ENCODE data around the gene CYB561D1.

DNA sequence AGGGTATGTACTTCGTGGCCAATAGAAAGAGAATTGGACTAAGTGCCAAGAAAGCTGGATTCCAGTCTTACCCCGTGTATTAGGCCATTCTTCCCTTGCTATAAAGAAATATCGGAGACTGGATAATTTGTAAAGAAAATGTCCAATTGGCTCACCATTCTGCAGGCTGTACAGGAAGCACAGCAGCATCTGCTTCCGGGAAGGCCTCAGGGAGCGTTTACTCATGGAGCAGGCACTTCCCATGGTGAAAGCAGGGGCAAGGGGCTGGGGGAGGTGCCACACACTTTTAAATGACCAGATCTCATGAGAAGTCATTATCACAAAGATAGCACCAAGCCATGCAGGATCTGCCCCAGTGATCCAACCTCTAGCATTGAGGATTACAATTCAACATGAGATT is 23.4 kb downstream of the CYB561D1 start:
- TF ChIP-seq, protein P1, sequence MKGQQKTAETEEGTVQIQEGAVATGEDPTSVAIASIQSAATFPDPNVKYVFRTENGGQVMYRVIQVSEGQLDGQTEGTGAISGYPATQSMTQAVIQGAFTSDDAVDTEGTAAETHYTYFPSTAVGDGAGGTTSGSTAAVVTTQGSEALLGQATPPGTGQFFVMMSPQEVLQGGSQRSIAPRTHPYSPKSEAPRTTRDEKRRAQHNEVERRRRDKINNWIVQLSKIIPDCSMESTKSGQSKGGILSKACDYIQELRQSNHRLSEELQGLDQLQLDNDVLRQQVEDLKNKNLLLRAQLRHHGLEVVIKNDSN (IDR thresholded peaks at IDR 0.05; ENCODE audit: borderline replicate concordance, extremely low read length, insufficient read depth, low read depth, low read length): no peak
- TF ChIP-seq POLR2A (IDR thresholded peaks at IDR 0.05; ENCODE audit: low read depth, low read length) (no peak), SREBF1 (IDR thresholded peaks at IDR 0.05; ENCODE audit: low read length) (no peak), NR2C1 (IDR thresholded peaks at IDR 0.05) (no peak), POLR2AphosphoS5 (IDR thresholded peaks at IDR 0.05; ENCODE audit: low read length) (no peak), NFIC (IDR thresholded peaks at IDR 0.05; ENCODE audit: low read depth, low read length) (no peak), RELA (IDR thresholded peaks at IDR 0.05; ENCODE audit: borderline replicate concordance, partially characterized antibody) (no peak), EED (IDR thresholded peaks at IDR 0.05; ENCODE audit: low read depth) (no peak)
- TF ChIP-seq, protein P2, sequence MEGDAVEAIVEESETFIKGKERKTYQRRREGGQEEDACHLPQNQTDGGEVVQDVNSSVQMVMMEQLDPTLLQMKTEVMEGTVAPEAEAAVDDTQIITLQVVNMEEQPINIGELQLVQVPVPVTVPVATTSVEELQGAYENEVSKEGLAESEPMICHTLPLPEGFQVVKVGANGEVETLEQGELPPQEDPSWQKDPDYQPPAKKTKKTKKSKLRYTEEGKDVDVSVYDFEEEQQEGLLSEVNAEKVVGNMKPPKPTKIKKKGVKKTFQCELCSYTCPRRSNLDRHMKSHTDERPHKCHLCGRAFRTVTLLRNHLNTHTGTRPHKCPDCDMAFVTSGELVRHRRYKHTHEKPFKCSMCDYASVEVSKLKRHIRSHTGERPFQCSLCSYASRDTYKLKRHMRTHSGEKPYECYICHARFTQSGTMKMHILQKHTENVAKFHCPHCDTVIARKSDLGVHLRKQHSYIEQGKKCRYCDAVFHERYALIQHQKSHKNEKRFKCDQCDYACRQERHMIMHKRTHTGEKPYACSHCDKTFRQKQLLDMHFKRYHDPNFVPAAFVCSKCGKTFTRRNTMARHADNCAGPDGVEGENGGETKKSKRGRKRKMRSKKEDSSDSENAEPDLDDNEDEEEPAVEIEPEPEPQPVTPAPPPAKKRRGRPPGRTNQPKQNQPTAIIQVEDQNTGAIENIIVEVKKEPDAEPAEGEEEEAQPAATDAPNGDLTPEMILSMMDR (IDR thresholded peaks at IDR 0.05 in 2 of 3, conservative IDR thresholded peaks at IDR 0.05 in 1 of 3; ENCODE audit: control insufficient read depth in 2 of 3, extremely low read depth in 1 of 3, insufficient read depth in 1 of 3, low read depth in 3 of 3, low read length in 3 of 3): no peak
- TF ChIP-seq, protein P3, sequence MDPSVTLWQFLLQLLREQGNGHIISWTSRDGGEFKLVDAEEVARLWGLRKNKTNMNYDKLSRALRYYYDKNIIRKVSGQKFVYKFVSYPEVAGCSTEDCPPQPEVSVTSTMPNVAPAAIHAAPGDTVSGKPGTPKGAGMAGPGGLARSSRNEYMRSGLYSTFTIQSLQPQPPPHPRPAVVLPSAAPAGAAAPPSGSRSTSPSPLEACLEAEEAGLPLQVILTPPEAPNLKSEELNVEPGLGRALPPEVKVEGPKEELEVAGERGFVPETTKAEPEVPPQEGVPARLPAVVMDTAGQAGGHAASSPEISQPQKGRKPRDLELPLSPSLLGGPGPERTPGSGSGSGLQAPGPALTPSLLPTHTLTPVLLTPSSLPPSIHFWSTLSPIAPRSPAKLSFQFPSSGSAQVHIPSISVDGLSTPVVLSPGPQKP (IDR thresholded peaks at IDR 0.05; ENCODE audit: low read depth, low read length): no peak
